LoVo (cell line): ENCODE results near the gene ATP11A.
"Not testable (repeated sequence)": the region's sequence is repeated elsewhere in the genome, so short reads cannot be mapped to it uniquely, and the experiment has no call there.

ENCODE experiments used
- DNase-seq: peaks from one replicate; pipeline ENCODE4 v3.0.0-alpha.2; 2016; ENCODE audit warnings: low spot score

ATP11A gene

DNA sequence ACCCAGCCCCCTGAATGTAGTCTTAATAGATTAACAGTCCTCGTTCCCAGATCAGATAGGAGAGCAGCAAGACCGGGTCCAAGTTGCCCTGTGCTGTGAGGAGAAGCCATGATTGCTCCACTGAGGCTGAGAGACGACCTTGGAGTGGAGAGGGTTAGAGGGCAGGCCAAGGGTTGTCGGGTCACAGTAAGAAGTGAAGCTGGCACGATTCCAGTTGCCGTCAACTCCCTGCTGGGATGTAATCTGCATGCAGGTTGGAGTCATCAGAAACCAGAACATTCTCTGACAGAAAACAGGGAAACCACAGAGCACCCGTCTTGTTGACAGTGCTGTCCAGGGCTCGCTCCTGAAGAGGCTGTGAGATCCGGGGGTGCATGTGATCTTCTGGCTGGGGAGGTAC, 19.0 kb upstream of the ATP11A start:
- DNase-seq, result no peak

DNA sequence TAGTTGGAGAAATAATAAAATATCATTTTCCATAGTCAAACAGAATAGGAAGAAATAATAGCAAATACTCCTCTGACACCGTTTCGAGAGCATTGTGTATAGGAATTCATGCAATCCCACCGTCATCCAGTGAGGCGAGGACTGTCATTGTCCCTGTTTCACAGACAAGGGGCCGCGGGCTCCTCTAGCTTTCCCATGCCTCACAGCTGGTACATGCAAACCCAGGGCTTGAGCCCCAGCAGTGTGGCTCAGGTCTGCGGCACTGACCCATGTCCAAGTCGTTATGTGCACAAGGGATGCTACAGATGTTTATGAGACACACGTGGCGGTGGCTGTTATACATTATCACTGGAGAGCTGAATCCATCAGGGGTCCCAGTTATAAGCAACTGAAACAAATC, 18.5 kb upstream of the ATP11A start:
- DNase-seq, result no peak

DNA sequence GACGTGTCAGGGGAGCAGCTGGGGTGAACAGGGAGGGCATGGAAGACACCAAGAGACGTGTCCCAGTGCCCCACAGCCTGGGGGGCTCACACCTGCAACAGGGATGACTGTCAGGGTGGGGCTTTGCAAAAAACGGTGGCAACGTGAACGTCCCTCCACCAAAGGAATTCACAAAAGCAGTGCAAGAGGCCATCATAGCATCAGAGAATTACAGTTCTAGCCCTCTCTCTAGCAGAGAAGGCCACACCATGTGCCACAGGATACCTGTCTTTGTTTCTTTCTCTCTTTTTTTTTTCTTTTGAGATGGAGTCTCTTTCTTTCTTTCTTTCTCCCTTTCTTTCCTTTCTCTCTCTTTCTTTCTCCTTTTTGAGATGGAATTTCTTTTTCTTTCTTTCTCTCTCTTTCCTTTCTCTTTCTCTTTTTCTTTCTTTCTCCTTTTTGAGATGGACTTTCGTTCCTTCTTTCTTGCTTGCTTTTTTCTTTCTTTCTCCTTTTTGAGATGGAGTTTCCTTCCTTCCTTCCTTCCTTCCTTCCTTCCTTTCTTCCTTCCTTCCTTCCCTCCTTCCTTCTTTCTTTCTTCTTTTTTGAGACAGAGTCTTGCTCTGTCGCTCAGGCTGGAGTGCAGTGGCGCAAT, 17.1 kb upstream of the ATP11A start:
- no peak for DNase-seq

DNA sequence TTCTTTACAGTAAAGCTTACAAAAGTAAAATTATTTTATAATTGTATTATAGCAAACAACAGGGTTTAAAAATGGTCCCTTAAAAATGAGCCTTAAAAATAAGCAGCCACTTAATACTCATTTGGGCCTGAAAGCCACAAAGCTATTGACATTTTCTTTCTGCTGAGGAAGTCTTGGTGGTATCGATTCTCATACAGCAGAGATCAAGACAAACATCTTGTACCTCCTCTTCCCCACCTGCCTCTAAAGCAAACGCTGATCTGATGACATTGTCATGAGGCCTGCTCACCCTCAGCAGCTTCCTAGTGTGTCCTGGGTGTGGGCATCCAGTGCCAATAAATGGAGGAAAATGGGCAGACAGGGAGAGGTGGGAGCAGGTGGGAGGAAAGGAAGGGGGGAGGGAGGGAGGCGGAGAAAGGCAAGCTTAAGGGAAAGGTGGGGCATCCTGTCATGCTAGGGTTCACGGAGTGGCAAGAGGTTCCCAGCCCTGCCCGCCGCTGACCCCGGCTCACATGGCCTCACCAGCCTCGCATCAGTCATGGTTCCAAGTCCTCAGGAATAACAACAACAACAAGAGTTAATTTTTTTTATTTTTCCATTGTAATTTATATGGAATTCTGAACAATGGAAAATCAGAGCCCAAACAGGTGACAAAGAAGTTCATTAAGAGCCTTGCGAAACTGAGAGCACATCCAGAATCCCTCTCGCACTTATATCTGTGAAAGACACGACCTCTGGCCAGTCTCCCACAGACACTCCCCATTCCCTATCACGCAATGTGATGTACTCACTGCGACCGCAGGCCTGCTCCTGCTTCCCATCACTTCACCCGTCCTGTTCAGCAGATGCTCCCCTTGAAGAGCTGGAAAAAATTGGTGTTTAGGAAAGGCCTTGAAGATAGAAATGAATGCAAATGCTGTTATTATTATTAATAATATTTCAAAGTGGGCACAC, 15.1 kb upstream of the ATP11A start:
- no peak for DNase-seq

DNA sequence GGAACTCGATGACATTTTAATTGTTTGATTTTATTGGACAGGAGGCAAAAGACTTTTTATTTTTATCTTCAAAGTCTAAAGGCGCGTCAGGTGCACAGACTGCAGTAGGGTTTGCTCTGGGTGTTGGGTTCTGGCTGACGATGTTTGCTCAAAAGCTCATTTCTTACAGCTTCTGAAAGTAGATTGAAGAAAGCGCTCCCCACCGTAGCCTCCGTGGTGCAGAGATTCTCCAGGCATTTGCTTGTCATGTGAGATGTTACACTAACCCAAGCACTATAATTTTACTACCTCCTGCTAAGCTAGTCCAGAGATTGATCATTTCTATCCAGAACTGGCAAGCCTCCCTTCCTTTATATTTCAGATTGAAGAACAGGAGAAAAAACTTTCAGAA, 14.5 kb upstream of the ATP11A start:
- no peak for DNase-seq

DNA sequence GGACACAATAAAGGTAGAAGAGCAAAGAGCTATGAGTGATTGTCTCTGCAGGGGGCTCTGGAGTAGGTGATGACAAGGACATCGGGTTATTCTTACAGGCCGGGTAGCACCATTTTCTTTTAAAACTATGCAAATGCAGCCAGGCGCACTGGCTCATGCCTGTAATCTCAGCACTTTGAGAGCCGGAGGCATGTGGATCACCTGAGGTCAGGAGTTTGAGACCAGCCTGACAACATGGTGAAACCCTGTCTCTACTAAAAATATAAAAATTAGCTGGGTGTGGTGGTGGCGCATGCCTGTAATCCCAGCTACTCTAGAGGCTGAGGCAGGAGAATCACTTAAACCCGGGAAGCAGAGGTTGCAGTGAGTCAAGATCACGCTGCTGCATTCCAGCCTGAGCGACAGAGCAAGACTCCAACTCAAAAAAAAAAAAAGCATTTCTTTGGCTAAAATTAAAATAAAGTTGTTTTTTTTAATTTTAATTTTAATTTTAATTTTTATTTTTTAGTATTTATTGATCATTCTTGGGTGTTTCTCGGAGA, 12.3 kb upstream of the ATP11A start:
- DNase-seq, result not testable (repeated sequence)

DNA sequence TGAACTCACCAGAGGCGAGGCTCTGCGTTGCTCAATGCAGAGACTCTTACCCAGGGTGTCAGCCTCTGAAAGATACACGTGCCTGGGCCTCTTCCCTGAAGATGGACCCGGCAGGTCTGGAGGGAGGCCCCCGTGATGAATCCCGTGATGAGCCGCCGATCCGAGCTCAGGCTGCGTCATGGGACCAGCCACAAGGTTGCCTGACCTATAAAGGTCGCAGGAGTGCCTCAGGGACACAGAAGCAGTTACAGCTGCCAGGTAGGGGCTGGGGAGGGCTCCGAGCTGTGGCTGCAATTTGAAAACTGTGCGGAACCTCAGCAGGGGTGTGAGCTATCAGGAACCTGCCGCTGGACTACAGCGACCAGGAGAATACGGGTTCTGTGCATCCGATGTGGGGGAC, 10.5 kb upstream of the ATP11A start:
- DNase-seq, result no peak

DNA sequence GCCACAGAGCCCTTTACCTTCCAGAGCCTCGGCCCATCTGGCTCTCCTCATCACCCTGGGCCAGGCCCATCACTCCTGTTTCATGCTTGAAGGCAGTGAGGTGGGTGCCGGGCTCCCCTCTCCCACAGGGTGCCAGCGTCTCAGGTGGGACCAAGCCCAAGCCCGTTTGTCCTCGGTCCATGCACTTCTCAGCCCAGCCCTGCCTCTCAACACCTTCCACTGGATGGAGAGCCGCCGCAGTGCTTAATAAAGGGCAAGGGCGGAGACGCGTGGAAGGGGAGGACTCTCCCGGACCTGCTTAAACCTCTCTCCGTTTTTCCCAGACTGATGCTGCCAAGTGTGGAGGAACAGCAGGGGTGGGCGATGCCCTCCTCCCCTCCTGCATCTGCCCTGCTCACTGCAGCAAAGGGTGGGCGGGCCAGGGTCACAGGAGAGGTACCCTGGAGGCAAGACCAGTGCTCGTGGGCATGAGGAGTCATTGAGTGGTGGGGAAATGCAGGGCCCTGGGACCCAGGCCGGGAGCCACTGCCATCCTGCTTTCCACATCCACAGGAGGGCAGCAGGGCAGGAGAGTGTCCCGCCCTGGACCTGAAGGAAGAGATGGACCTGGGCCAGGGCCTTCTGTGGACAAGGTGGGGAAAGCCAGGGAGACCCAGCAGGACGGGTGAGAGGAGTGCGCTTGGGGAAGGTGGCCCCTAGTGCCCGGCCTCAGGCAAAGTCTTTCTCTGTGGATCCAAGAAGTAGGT, 9.7 kb upstream of the ATP11A start:
- no peak for DNase-seq

DNA sequence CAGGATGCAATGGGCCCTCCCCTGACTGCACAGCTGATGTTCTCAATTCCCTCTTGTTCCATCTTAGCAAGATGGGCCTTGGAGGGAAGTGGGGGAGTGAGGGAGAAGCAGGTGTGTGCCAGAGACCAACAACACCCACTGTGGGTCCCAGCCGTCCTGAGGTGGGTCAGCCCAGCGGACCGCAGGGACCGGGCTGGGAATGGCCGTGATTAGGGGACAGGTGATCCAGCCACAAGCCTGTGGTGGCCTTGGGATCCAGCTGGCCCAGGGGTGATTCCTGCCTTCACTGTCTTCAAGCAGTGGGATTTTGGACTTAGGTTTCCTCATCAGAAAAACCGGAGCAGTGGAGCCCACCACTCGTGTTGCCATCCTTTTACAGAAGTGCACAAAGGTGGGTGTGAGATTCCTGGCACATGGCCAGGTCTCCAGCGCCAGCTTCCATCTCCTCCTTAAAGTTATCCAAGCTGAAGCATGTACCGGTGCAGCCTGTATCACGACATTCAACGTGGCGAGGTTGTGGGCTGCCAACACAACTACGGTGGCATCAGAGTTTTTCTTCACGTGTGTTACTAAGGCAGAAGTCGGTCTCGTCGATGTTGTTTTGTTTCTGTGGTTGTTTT, 9.0 kb upstream of the ATP11A start:
- DNase-seq, result no peak

DNA sequence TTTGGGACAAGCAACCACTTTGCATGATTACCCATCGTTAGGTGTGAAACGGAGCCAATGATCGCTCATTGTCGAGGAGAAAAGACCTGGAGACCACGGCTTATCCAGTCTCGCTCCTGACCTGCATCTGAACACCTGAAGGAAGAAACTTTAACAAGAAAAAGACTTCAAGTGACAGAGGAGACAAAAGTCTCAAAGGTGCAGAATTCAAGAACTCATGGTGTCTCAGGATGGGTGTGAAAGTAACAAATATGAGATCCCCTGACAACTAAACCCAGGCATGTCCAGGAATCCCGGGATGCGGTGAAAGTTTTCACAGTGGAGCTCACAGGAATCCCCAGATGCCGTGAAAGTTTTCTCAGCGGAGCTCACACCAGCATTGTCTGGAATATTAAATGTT, 6.3 kb upstream of the ATP11A start:
- DNase-seq, result no peak

DNA sequence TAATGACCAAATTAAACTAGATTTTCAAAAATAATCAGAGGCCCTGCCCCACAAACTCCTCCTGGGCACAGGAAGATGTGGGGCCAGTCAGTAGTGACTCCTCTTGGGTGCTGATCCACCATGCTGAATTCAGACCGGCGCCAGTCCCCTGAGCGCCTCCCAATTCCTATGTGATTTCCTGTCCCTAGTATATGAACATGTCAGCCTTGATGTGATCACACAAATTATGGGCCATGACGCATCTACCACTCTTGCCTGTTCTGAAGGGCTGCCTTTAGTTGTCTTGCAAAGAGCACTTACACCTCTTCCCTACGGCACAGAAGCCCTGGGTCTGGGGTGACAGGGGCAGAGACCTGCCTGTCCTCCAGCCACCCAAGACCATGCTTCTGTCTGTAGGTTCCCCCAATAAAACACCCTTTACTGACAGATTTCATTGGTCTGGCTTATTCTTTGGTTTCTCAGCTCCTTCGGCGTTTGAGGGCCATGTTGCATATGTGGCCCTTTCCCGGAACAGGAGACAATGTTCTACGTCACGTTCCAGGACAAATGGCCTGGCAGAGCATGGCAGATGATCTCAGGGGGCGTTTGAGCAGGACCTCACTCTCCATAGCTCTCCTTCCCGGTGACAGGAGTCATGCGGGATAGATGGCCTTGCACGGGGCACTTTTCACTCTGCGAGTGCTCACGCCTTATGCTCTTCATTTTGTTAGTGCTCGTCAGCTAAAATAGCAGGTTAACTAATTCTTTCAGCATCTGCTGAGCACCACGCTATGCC, 5.6 kb upstream of the ATP11A start:
- DNase-seq, result no peak

DNA sequence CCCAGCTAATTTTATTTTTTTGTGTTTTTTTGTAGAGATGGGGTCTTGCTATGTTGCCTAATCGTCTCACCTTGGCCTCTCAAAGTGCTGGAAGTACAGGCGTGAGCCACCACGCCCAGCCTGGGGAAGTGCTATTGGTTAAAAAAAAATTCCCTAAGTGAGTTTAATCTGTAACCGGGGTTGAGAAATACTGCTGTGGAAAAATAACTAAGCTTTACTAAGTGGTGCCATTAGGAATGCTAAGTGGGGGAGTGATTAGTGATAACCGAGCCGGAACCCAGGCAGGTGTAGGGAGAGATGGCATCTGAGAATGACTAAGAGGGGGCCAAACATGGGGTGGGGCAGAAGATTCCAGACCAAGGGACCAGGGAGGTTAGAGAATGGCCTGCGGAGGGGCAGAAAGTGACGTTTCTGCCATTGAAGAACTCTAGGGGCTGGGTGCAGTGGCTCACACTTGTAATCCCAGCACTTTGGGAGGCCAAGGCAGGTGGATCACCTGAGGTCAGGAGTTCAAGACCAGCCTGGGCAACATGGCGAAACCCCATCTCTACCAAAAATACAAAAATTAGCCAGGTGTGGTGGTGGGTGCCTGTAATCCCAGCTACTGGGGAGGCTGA, 4.5 kb upstream of the ATP11A start:
- not testable (repeated sequence) for DNase-seq

DNA sequence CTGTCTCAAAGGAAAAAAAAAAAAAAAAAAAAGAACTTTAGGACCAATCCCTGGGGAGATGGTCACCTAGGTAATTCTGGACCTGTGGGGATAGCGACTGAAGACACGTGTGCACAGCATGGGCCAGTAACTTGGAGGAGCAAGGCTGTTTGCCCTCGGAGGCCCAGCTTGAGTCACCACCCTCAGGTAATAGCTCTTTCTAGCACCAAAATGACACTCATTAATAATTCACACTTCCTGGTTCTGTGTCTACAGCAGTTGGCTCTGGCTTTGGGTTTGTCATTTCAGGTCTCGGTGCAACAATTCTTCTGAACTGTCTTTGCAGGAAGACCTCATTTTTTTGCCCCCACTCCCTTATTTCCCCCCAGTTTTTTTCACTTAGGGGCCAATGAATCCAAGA, 3.9 kb upstream of the ATP11A start:
- no peak for DNase-seq

DNA sequence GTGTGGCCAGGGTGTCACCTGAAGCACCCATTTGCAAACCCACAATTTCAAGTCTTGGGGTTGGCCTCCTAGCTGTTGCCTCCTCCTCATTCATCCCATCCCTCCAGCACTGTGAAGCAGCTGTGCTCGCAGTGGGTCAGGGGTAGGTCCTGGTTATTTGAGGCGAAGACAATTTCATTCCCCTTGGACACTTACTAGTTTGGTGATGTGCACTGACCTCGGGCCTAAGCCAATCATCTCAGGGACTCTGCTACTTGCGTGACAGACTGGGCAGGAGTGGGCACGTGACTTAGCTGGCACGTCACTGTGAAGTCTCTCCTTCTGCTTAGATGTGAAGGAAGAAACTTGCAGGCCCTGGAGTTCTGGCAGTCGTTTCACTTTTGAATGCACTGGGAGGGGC, 3.5 kb upstream of the ATP11A start:
- DNase-seq, result no peak

DNA sequence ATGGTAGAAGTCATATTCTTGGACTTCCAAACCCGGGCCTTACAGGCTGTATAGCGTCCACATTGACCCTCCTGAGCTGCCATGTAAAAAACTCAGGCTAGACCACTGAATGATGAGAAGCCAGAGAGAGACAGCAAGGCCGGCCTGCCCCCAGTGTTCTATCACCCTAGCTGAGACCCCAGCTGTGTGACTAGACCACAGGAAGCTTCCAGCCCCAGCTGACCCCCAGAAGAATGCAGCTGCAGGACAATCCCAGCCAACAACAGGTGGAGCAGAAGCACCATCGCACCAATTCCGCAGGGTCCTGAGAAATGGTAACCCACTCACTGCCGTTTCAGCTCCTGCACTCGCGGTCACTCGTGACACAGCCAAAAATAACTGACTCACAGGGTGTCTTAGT, 2.9 kb upstream of the ATP11A start:
- DNase-seq, result no peak

DNA sequence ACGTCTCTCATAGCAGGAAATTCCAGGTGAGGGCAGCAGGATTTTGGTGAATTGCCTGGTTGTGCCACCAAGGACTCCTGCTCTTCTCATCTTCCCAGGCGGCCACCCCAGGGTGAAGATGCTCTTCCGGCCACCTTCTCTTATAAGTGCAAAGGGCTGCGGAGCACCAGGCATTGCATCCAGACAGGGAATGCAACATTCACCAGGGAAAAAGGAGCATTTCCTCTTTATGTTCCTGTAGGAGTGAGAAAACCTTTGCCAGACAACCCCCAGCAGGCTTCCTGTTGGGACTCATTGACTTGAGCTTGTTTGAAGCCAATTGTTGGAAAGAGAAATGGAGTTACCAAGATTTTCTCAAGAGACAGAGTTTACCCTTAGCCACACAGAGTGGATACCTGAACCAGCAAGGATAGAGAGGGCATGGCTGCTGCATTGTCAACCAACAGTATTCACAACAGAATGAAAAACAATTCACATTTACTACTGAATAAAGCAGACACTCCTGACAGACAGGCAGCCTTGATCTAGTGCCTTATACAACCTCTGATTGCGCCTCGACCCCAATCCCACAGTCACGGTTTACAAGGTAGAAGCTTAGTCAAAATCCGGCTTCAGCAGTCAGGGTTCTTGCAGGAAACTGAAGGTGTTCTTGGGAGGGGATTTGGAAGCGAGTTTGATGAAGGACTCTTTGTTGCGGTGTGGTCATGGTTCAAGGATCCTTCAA, 1.8 kb upstream of the ATP11A start:
- DNase-seq, result no peak

DNA sequence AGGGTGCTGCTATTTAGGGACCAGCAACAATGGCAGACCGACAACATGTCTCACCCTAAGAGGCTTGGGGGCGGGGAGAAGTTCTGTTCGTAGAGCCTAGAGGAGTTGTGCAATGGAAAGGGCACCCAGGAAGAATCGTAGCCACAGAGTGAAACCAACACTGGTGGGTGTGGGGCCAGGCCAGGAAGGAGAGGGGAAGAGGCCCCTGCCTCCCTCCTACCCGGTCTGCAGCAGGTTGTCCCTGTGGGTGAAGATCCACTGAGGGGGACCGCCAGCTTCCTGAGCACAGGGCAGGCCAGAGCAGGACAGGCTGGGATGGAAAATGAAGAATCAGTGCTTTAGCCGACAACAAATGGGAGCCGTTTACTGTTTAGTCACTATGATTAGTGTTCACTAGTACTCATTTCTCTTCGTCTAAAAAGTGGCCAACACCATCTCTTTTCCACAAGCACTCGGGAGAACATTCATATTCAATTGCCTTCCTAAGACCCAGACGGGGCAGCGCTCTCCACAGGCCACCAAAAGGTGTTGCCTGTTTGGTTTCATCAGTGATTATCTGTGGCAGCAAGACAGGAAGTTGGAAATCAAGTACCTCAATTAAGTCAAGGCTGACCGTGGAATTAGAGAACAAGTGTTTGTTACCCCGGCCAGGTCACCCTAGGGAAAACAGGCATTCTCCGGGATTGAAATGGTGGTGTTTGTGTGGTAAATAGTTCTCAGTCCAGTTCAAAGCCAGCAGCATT, 1.1 kb upstream of the ATP11A start:
- DNase-seq, result no peak

DNA sequence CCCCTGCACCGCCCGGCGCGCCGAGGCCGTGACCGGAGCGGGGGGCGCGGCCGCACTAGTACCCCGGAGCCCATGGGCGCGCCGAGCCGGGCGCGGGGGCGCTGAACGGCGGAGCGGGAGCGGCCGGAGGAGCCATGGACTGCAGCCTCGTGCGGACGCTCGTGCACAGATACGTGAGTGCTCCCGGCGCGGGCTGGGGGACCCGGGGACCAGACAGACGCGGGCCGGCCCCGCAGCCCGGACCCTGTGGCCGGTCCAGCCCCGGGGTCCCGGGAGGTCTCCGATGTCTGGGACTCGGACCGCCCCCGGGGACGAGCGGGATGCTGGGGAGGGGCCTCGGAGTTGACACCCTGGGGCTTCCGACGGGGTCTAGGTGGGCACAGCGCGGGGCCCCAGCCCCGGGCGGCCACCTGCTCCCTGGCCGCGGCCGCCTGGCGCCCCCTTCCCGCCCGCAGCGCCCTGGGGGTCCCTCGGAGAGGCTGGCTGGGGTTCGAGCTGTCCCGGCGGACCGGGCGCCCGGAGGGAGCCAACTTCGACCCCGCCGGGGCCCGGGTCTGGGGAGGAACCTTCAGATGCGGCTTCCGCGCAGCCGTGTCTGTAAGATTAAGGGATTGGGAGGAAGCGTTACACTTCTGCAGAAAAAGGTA, 568 bp downstream of the ATP11A start:
- no peak for DNase-seq

DNA sequence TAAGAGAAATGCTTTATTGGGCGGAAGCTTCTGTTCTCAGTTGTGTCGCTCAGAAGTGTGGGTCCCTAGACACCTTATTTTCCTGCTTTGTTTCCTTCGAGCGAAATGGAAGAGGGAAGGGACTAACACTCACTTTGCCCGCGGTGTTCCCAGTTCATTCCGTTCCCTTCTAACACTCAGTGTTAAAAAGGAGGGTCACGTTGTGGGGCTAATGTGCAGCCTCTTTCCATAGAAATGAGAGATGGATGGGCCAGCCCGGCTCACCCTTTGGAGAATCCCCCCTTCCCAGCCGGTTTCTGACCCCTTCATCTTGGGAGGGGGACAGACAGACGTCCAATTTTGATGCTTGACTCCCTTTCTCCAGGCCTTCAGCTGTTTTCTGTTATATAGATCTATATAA, 2.3 kb downstream of the ATP11A start:
- DNase-seq, result no peak
